ENCODE data around the gene TRIM63. TPM values are rescaled to one million over a fixed set of nuclear protein-coding genes. Genes with fewer than 3 reads are reported as not detected.

Gene TRIM63
- total and polyA plus RNA-seq, 9 of the 15 experiments (the other 6 are each of a cell fraction or from before 2014, with no cell fraction given) = 0.08 to 0.57 (median 0.36) TPM

DNA sequence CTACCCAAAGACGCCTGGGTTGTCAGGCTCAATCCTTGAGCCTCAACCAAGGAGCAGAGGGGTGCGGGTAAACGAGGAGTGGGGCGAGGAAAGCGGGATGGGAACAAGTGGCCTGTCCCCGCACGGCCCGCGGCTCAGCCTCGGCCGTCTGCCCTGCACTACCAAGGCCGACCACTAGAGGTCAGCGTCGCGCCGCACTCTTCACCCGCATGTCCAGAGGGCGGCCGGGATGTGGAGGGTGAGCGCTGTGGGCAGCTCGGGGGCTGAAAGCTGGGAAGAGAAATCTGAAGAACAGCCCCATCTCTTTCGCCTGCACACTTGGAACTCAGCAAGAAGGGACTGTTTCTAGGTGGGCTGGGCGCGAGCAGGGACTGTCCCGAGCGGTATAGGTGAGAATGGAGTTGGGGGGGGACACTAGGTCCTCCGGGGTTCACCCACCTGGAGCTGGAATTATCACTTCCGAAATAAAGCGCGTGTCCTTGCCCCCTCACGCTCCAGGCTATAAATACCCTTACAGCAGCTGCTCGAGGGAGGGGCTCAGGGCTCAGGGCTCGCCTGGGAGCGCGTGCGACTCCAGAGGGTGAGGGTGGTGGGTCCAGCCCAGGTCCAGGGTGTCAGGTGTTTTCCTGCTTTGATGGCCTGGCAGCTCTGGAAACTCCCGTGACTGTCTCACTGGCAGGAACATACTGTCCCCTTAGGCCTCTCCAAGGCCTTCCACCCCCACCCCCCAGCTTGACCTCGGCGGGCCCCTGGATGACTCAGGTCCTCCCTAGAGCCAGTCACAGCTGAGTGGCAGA is 31.3 kb downstream of the TRIM63 start (continued):
- TF ChIP-seq, protein P1, sequence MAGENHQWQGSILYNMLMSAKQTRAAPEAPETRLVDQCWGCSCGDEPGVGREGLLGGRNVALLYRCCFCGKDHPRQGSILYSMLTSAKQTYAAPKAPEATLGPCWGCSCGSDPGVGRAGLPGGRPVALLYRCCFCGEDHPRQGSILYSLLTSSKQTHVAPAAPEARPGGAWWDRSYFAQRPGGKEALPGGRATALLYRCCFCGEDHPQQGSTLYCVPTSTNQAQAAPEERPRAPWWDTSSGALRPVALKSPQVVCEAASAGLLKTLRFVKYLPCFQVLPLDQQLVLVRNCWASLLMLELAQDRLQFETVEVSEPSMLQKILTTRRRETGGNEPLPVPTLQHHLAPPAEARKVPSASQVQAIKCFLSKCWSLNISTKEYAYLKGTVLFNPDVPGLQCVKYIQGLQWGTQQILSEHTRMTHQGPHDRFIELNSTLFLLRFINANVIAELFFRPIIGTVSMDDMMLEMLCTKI (IDR thresholded peaks at IDR 0.05; ENCODE audit: partially characterized antibody) = no peak
- TF ChIP-seq TEAD2 (tag; IDR thresholded peaks at IDR 0.05) (no peak), PRMT5 (CRISPR knock-in tag; IDR thresholded peaks at IDR 0.05) (no peak), PHF8 (IDR thresholded peaks at IDR 0.05; ENCODE audit: borderline replicate concordance, low read length) (no peak), ATF4 (CRISPR knock-in tag; IDR thresholded peaks at IDR 0.05) (peak; percentile 55; the same call in 1 of the 2 replicates), NFIX (CRISPR knock-in tag; IDR thresholded peaks at IDR 0.05; ENCODE audit: low read depth) (no peak), CGGBP1 (CRISPR knock-in tag; IDR thresholded peaks at IDR 0.05) (no peak), ETS2 (tag; IDR thresholded peaks at IDR 0.05; ENCODE audit: borderline replicate concordance, poor library complexity, severe bottlenecking) (no peak), GABPB2 (CRISPR knock-in tag; conservative IDR thresholded peaks at IDR 0.05) (no peak), MLLT1 (IDR thresholded peaks at IDR 0.05) (no peak), ZNF274 (IDR thresholded peaks at IDR 0.05; ENCODE audit: borderline replicate concordance, low read depth, low read length) (no peak), ZKSCAN8 (CRISPR knock-in tag; IDR thresholded peaks at IDR 0.05) (no peak), STAT5B (CRISPR knock-in tag; IDR thresholded peaks at IDR 0.05) (no peak), CBX5 (IDR thresholded peaks at IDR 0.05; ENCODE audit: borderline replicate concordance, low read depth) (0 out of 2 replicates have a peak, but pooled peaks have one; percentile 59)
- TF ChIP-seq, protein P2, sequence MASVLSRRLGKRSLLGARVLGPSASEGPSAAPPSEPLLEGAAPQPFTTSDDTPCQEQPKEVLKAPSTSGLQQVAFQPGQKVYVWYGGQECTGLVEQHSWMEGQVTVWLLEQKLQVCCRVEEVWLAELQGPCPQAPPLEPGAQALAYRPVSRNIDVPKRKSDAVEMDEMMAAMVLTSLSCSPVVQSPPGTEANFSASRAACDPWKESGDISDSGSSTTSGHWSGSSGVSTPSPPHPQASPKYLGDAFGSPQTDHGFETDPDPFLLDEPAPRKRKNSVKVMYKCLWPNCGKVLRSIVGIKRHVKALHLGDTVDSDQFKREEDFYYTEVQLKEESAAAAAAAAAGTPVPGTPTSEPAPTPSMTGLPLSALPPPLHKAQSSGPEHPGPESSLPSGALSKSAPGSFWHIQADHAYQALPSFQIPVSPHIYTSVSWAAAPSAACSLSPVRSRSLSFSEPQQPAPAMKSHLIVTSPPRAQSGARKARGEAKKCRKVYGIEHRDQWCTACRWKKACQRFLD (CRISPR knock-in tag; IDR thresholded peaks at IDR 0.05) = peak; percentile 53; the same call in 1 of the 2 replicates
